ENCODE data around the gene KDF1. TPM values are rescaled to one million over a fixed set of nuclear protein-coding genes. Genes with fewer than 3 reads are reported as not detected.

The KDF1 gene
- 10 to 100 TPM in 2 of 6 donors, 1 to 10 TPM in 4; 7.2 to 11.7 (median 8.9) TPM for total RNA-seq
- 10 to 100 TPM in 1 of 2 donors, 1 to 10 TPM in 1; 8.8 to 13.7 TPM for polyA plus RNA-seq

GRCh38 chr1:26959722-26960624 is at the start of gene KDF1:
Gene KDF1 (minus strand): TSS chr1:26960468. CDS start chr1:26952380, 8,088 bp downstream.
- intact Hi-C loops (cut with DNase I) = no loop called here
- 0 to 1% methylated on average over 67 to 86 of the region's 86 CpGs for WGBS, 2 donors

GRCh38 chr1:27009601-27010197 is 49.4 kb upstream of the KDF1 start:
- Histone ChIP-seq H3K4me3 (no peak overlapping the region), H3K9me3 (no peaks in the 10 kb centered on the region), H3K27me3 (no peaks in the 10 kb centered on the region), H3K36me3 (no peaks in the 10 kb centered on the region), H3K4me1 (peaks cover 4 to 16% (median 11%) of the 10 kb centered on the region in 3 donors), H3K27ac (peak overlapping the region; percentile 9 to 77 (median 49))
- no peak for TF ChIP-seq CTCF (IDR thresholded peaks at IDR 0.05)
- WGBS, 2 donors = 24 to 38% methylated on average over 6 of the region's 6 CpGs
- DNase-seq (peak in 3 of 6 donors; percentile 62 to 71 (median 65)), FAIRE-seq (no peak), ATAC-seq (peak in 3 of 4 donors; percentile 4 to 28 (median 26))
- intact Hi-C loops (cut with DNase I) = no loop called here

More at GRCh38 chr1:26959722-26960624, at the start of gene KDF1:
- no peaks in the 10 kb centered on the region for H3K36me3 ChIP-seq
- peak within 1 kb of the TSS; percentile 84 to 98 (median 88) for H3K4me3 ChIP-seq
- H3K27me3 ChIP-seq = no peaks in the 10 kb centered on the region
- DNase-seq = peak; percentile 88 to 97 (median 93)
- FAIRE-seq = no peak
- TF ChIP-seq CTCF (IDR thresholded peaks at IDR 0.05) = peak in 2 of 4 donors; percentile 22 to 26
- peaks cover 0 to 17% (median 8%) of the 10 kb centered on the region in 3 donors for H3K4me1 ChIP-seq
- ATAC-seq = peak; percentile 98 to 99 (median 99)
- no peaks in the 10 kb centered on the region for H3K9me3 ChIP-seq
- H3K27ac ChIP-seq = peak within 1 kb of the TSS; percentile 55 to 79 (median 78)

- no peaks in the 10 kb centered on the region for H3K27me3 ChIP-seq
- TF ChIP-seq CTCF (IDR thresholded peaks at IDR 0.05) = no peak
- peak overlapping the region; percentile 23 to 49 (median 32) for H3K27ac ChIP-seq
- H3K36me3 ChIP-seq = no peaks in the 10 kb centered on the region
- intact Hi-C loops (cut with DNase I) = no loop called here
- ATAC-seq = peak in 2 of 4 donors; percentile 13 to 19
- no peak overlapping the region for H3K4me3 ChIP-seq
- no peak for FAIRE-seq
- H3K9me3 ChIP-seq = no peaks in the 10 kb centered on the region
- H3K4me1 ChIP-seq = peaks cover 4 to 14% (median 11%) of the 10 kb centered on the region in 3 donors
- WGBS, 2 donors = 55 to 59% methylated on average over 9 of the region's 9 CpGs
- peak in 2 of 6 donors; percentile 59 to 64 for DNase-seq
These were observed 47.8 kb upstream of the KDF1 start for GRCh38 chr1:27007909-27008582.

GRCh38 chr1:27006683-27007082 is 46.4 kb upstream of the KDF1 start:
- peak in 1 of 6 donors; percentile 18 for DNase-seq
- no peak overlapping the region for H3K27ac ChIP-seq

More at GRCh38 chr1:27006683-27007082, 46.4 kb upstream of the KDF1 start:
- Histone ChIP-seq H3K9me3 (no peaks in the 10 kb centered on the region), H3K4me1 (peaks cover 4 to 13% (median 11%) of the 10 kb centered on the region in 3 donors), H3K27me3 (no peaks in the 10 kb centered on the region), H3K4me3 (no peak overlapping the region), H3K36me3 (no peaks in the 10 kb centered on the region)
- ATAC-seq = no peak
- intact Hi-C loops (cut with DNase I) = no loop called here
- WGBS, 2 donors = 73 to 74% methylated on average over 13 of the region's 13 CpGs
- no peak for FAIRE-seq
- TF ChIP-seq CTCF (IDR thresholded peaks at IDR 0.05) = no peak

Data from pancreas (tissue), 10 donors.